GM12875 (cell line): ENCODE results near the gene AHNAK.
"Not testable (repeated sequence)": the region's sequence is repeated elsewhere in the genome, so short reads cannot be mapped to it uniquely, and the experiment has no call there.

Experiments
- H3K4me3 ChIP-seq: one replicate; pipeline ENCODE4 v1.5.1; 2011; ENCODE audit warnings: low read depth, low read length, control low read depth
- CTCF ChIP-seq: IDR thresholded peaks from 2 replicates; pipeline ENCODE4 v1.5.1; 2011; ENCODE audit warnings: low read depth, mild to moderate bottlenecking, control low read depth, inconsistent platforms, low read length, moderate library complexity, borderline replicate concordance; ENCODE audit not compliant: insufficient read depth

Gene AHNAK

GRCh38 chr11:62591448-62592145 lies 45.0 kb upstream of the AHNAK start, which contains the start of gene TUT1:
Gene TUT1 (minus strand): TSS chr11:62591523. CDS start chr11:62591485, 38 bp downstream.
- peak within 1 kb of the TSS; percentile 64 for H3K4me3 ChIP-seq
- TF ChIP-seq CTCF = no peak

- H3K4me3 ChIP-seq = no peak overlapping the region
- no peak for TF ChIP-seq CTCF
Observed at GRCh38 chr11:62588966-62589637, 42.5 kb upstream of the AHNAK start.

GRCh38 chr11:62585356-62585755 lies 38.8 kb upstream of the AHNAK start:
- H3K4me3 ChIP-seq = not testable (repeated sequence)

GRCh38 chr11:62581735-62582134 lies 35.1 kb upstream of the AHNAK start:
- H3K4me3 ChIP-seq = not testable (repeated sequence)

- H3K4me3 ChIP-seq = no peak overlapping the region
Observed at GRCh38 chr11:62580959-62581715, 34.5 kb upstream of the AHNAK start.

GRCh38 chr11:62579252-62579651 lies 32.6 kb upstream of the AHNAK start:
- no peak for TF ChIP-seq CTCF
- no peak overlapping the region for H3K4me3 ChIP-seq

More at GRCh38 chr11:62580959-62581715, 34.5 kb upstream of the AHNAK start:
- no peak for TF ChIP-seq CTCF

- no peak for TF ChIP-seq CTCF
- H3K4me3 ChIP-seq = no peak overlapping the region
Observed at GRCh38 chr11:62578541-62578940, 31.9 kb upstream of the AHNAK start.
